ENCODE data around the gene ZNF835.
A peak's percentile ranks its signal among the peaks of the same experiment; 100 is the strongest.

The ZNF835 gene

GRCh38 chr19:56671613-56671994 lies at the start of gene ZNF835:
Gene ZNF835 (minus strand): TSS chr19:56671757. CDS start chr19:56665198, 6,559 bp downstream.
- H3K9me3 ChIP-seq (ENCODE audit: low read length), result peaks cover 17% of the 10 kb centered on the region
- no peaks in the 10 kb centered on the region for H3K27me3 ChIP-seq (ENCODE audit: insufficient read depth, low read length)
- H2AFZ ChIP-seq (ENCODE audit: low read depth, low read length), result no peak within 1 kb of the TSS
- no peaks in the 10 kb centered on the region for H3K4me1 ChIP-seq (ENCODE audit: insufficient read depth, low read length)
- no peak within 1 kb of the TSS for H3K4me3 ChIP-seq (ENCODE audit: low read length)
- H3K36me3 ChIP-seq (ENCODE audit: insufficient read depth, low read length), result no peaks in the 10 kb centered on the region

- H3K27me3 ChIP-seq (ENCODE audit: insufficient read depth, low read length), result no peaks in the 10 kb centered on the region
- no peak overlapping the region for H3K4me3 ChIP-seq (ENCODE audit: low read length)
- H2AFZ ChIP-seq (ENCODE audit: low read depth, low read length), result no peak overlapping the region
- H3K4me1 ChIP-seq (ENCODE audit: insufficient read depth, low read length), result peaks cover 22% of the 10 kb centered on the region
- H3K36me3 ChIP-seq (ENCODE audit: insufficient read depth, low read length), result no peaks in the 10 kb centered on the region
- peaks cover under 1% of the 10 kb centered on the region for H3K9me3 ChIP-seq (ENCODE audit: low read length)
These were observed 48.7 kb upstream of the ZNF835 start for GRCh38 chr19:56720281-56720680.

GRCh38 chr19:56718231-56718630 lies 46.7 kb upstream of the ZNF835 start:
- Histone ChIP-seq H3K27me3 (ENCODE audit: insufficient read depth, low read length) (no peaks in the 10 kb centered on the region), H2AFZ (ENCODE audit: low read depth, low read length) (no peak overlapping the region), H3K4me3 (ENCODE audit: low read length) (no peak overlapping the region), H3K4me1 (ENCODE audit: insufficient read depth, low read length) (peaks cover 24% of the 10 kb centered on the region), H3K36me3 (ENCODE audit: insufficient read depth, low read length) (no peaks in the 10 kb centered on the region), H3K9me3 (ENCODE audit: low read length) (peaks cover 2% of the 10 kb centered on the region)

- Histone ChIP-seq H3K36me3 (ENCODE audit: insufficient read depth, low read length) (no peaks in the 10 kb centered on the region), H2AFZ (ENCODE audit: low read depth, low read length) (peak overlapping the region; percentile 80), H3K9me3 (ENCODE audit: low read length) (peaks cover 4% of the 10 kb centered on the region), H3K4me1 (ENCODE audit: insufficient read depth, low read length) (peaks cover 29% of the 10 kb centered on the region), H3K27me3 (ENCODE audit: insufficient read depth, low read length) (no peaks in the 10 kb centered on the region), H3K4me3 (ENCODE audit: low read length) (peak overlapping the region; percentile 17)
These were observed 41.2 kb upstream of the ZNF835 start for GRCh38 chr19:56712611-56713276.

GRCh38 chr19:56710437-56710836 lies 38.9 kb upstream of the ZNF835 start:
- Histone ChIP-seq H2AFZ (ENCODE audit: low read depth, low read length) (no peak overlapping the region), H3K27me3 (ENCODE audit: insufficient read depth, low read length) (no peaks in the 10 kb centered on the region), H3K4me3 (ENCODE audit: low read length) (no peak overlapping the region), H3K4me1 (ENCODE audit: insufficient read depth, low read length) (peaks cover 29% of the 10 kb centered on the region), H3K36me3 (ENCODE audit: insufficient read depth, low read length) (no peaks in the 10 kb centered on the region), H3K9me3 (ENCODE audit: low read length) (peaks cover 4% of the 10 kb centered on the region)

- Histone ChIP-seq H2AFZ (ENCODE audit: low read depth, low read length) (no peak overlapping the region), H3K9me3 (ENCODE audit: low read length) (peaks cover 3% of the 10 kb centered on the region), H3K27me3 (ENCODE audit: insufficient read depth, low read length) (no peaks in the 10 kb centered on the region), H3K4me1 (ENCODE audit: insufficient read depth, low read length) (peaks cover 18% of the 10 kb centered on the region), H3K4me3 (ENCODE audit: low read length) (no peak overlapping the region), H3K36me3 (ENCODE audit: insufficient read depth, low read length) (no peaks in the 10 kb centered on the region)
These were observed 36.3 kb upstream of the ZNF835 start for GRCh38 chr19:56707821-56708220.

GRCh38 chr19:56705939-56706338 lies 34.4 kb upstream of the ZNF835 start:
- Histone ChIP-seq H3K4me3 (ENCODE audit: low read length) (no peak overlapping the region), H3K9me3 (ENCODE audit: low read length) (peaks cover 2% of the 10 kb centered on the region), H3K4me1 (ENCODE audit: insufficient read depth, low read length) (peaks cover 5% of the 10 kb centered on the region), H2AFZ (ENCODE audit: low read depth, low read length) (no peak overlapping the region), H3K27me3 (ENCODE audit: insufficient read depth, low read length) (no peaks in the 10 kb centered on the region), H3K36me3 (ENCODE audit: insufficient read depth, low read length) (no peaks in the 10 kb centered on the region)

- H3K36me3 ChIP-seq (ENCODE audit: insufficient read depth, low read length), result no peaks in the 10 kb centered on the region
- H3K9me3 ChIP-seq (ENCODE audit: low read length), result peaks cover 4% of the 10 kb centered on the region
- H3K4me3 ChIP-seq (ENCODE audit: low read length), result no peak overlapping the region
- H3K27me3 ChIP-seq (ENCODE audit: insufficient read depth, low read length), result no peaks in the 10 kb centered on the region
- peaks cover 14% of the 10 kb centered on the region for H3K4me1 ChIP-seq (ENCODE audit: insufficient read depth, low read length)
- H2AFZ ChIP-seq (ENCODE audit: low read depth, low read length), result no peak overlapping the region
These were observed 30.3 kb upstream of the ZNF835 start for GRCh38 chr19:56701895-56702294.

GRCh38 chr19:56699552-56699951 lies 28.0 kb upstream of the ZNF835 start:
- Histone ChIP-seq H3K27me3 (ENCODE audit: insufficient read depth, low read length) (no peaks in the 10 kb centered on the region), H3K4me1 (ENCODE audit: insufficient read depth, low read length) (peaks cover 14% of the 10 kb centered on the region), H2AFZ (ENCODE audit: low read depth, low read length) (peak overlapping the region; percentile 48), H3K4me3 (ENCODE audit: low read length) (no peak overlapping the region), H3K36me3 (ENCODE audit: insufficient read depth, low read length) (no peaks in the 10 kb centered on the region), H3K9me3 (ENCODE audit: low read length) (peaks cover 4% of the 10 kb centered on the region)

GRCh38 chr19:56692206-56692895 lies 20.8 kb upstream of the ZNF835 start:
- Histone ChIP-seq H3K9me3 (ENCODE audit: low read length) (peaks cover 17% of the 10 kb centered on the region), H3K36me3 (ENCODE audit: insufficient read depth, low read length) (no peaks in the 10 kb centered on the region), H3K27me3 (ENCODE audit: insufficient read depth, low read length) (no peaks in the 10 kb centered on the region), H3K4me3 (ENCODE audit: low read length) (no peak overlapping the region), H2AFZ (ENCODE audit: low read depth, low read length) (no peak overlapping the region), H3K4me1 (ENCODE audit: insufficient read depth, low read length) (peaks cover 18% of the 10 kb centered on the region)

- peaks cover 17% of the 10 kb centered on the region for H3K9me3 ChIP-seq (ENCODE audit: low read length)
- H3K4me3 ChIP-seq (ENCODE audit: low read length), result no peak overlapping the region
- no peak overlapping the region for H2AFZ ChIP-seq (ENCODE audit: low read depth, low read length)
- H3K4me1 ChIP-seq (ENCODE audit: insufficient read depth, low read length), result peaks cover 18% of the 10 kb centered on the region
- no peaks in the 10 kb centered on the region for H3K27me3 ChIP-seq (ENCODE audit: insufficient read depth, low read length)
- H3K36me3 ChIP-seq (ENCODE audit: insufficient read depth, low read length), result no peaks in the 10 kb centered on the region
These were observed 19.1 kb upstream of the ZNF835 start for GRCh38 chr19:56690670-56691069.

- Histone ChIP-seq H3K36me3 (ENCODE audit: insufficient read depth, low read length) (no peaks in the 10 kb centered on the region), H3K27me3 (ENCODE audit: insufficient read depth, low read length) (no peaks in the 10 kb centered on the region), H3K4me3 (ENCODE audit: low read length) (no peak overlapping the region), H3K4me1 (ENCODE audit: insufficient read depth, low read length) (peaks cover 18% of the 10 kb centered on the region), H3K9me3 (ENCODE audit: low read length) (peaks cover 17% of the 10 kb centered on the region), H2AFZ (ENCODE audit: low read depth, low read length) (no peak overlapping the region)
These were observed 17.6 kb upstream of the ZNF835 start for GRCh38 chr19:56689198-56689597.

- Histone ChIP-seq H3K36me3 (ENCODE audit: insufficient read depth, low read length) (no peaks in the 10 kb centered on the region), H2AFZ (ENCODE audit: low read depth, low read length) (no peak overlapping the region), H3K4me1 (ENCODE audit: insufficient read depth, low read length) (peaks cover under 1% of the 10 kb centered on the region), H3K27me3 (ENCODE audit: insufficient read depth, low read length) (no peaks in the 10 kb centered on the region), H3K4me3 (ENCODE audit: low read length) (no peak overlapping the region), H3K9me3 (ENCODE audit: low read length) (peaks cover 14% of the 10 kb centered on the region)
These were observed 15.5 kb upstream of the ZNF835 start for GRCh38 chr19:56687031-56687430.

Data from neuron (in vitro differentiated cells).